T47D (cell line): ENCODE results near the gene EPN2.

ENCODE experiments used
- DNase-seq, 2 experiments: peaks; one replicate each; pipeline versions ENCODE4 v3.0.0 to v3.0.0-alpha.2; 2011 to 2012; ENCODE audit warnings: low read depth in 1 of 2, low spot score in 1 of 2
- JUND ChIP-seq: IDR thresholded peaks from 2 replicates; pipeline ENCODE4 v1.6.1; 2012; ENCODE audit warnings: low read depth
- in situ Hi-C: cut with HindIII; loops from 2 replicates; pipeline ENCODE4 v1.10.0; 2016; ENCODE audit warnings: low sequenced_read_pairs, low pct_unique_long_range_greater_than_20kb

EPN2 gene

GRCh38 chr17:19381361-19381740, 144.2 kb downstream of the EPN2 start:
- DNase-seq, result no peak
- no peak for TF ChIP-seq JUND
- in situ Hi-C loops, result no loop called here

- DNase-seq, result no peak
- TF ChIP-seq JUND, result no peak
- in situ Hi-C loops, result no loop called here
Measured at GRCh38 chr17:19381741-19382444, 144.7 kb downstream of the EPN2 start.

- no peak for TF ChIP-seq JUND
- in situ Hi-C loops, result no loop called here
- DNase-seq, result no peak
Measured at GRCh38 chr17:19382531-19383444, 145.6 kb downstream of the EPN2 start.

GRCh38 chr17:19383681-19384470, 146.7 kb downstream of the EPN2 start:
- in situ Hi-C loops, result no loop called here

GRCh38 chr17:19384723-19385391, 147.7 kb downstream of the EPN2 start:
- no peak for DNase-seq
- no peak for TF ChIP-seq JUND
- in situ Hi-C loops, result no loop called here

More at GRCh38 chr17:19383681-19384470, 146.7 kb downstream of the EPN2 start:
- DNase-seq, result no peak
- no peak for TF ChIP-seq JUND

GRCh38 chr17:19385521-19385983, 148.4 kb downstream of the EPN2 start:
- in situ Hi-C loops, result no loop called here
- no peak for TF ChIP-seq JUND
- DNase-seq, result no peak
